ENCODE measurements around the gene CEBPB.

The CEBPB gene

GRCh38 chr20:50190251-50191064 lies at the start of gene CEBPB:
CEBPB (plus strand) TSS chr20:50190830; CDS start chr20:50191034, 204 bp downstream.
- Mint-ChIP-seq H3K9me3 (ENCODE audit: low read depth) (no peaks in the 10 kb centered on the region), H3K27me3 (peaks cover 3% of the 10 kb centered on the region), H3K4me1 (ENCODE audit: low read depth) (peaks cover 28% of the 10 kb centered on the region), H3K36me3 (peaks cover 3% of the 10 kb centered on the region), H3K4me3 (peak within 1 kb of the TSS; percentile 75), H3K27ac (peak within 1 kb of the TSS; percentile 82)

DNA sequence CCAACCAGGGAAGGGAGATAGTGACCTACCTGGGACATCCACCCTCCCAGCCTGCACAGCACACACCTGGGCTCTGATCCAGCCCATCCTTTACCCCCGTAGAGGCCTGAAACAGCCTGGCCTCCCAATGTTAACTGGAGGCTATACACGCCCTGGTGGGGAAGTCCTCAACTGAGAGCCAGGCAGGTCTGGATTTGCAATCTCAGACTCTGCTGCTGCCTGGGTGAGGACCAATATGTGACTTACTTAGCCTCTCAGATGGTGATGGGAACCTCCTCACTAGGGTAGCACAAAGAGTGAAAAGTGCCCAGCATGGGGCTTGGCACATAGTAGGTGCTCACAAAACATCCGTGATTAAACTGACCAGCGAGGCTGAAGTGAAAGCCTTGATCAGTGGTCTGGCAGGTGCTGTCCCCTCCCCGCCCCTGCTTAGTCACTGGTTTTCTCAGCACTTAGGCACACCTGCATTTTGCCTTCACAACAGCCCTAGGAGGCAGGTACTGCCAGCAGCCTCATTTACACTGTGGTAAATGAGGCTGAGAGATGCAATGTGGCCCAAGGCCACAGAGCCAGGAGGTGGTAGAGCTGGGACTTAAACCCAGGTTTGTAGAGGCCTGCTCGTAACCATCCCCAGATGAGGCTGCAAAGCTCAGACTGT lies 49.5 kb upstream of the CEBPB start:
- Mint-ChIP-seq H3K4me3 (no peak overlapping the region), H3K27ac (no peak overlapping the region), H3K36me3 (no peaks in the 10 kb centered on the region), H3K4me1 (ENCODE audit: low read depth) (peaks cover 25% of the 10 kb centered on the region), H3K27me3 (no peaks in the 10 kb centered on the region), H3K9me3 (ENCODE audit: low read depth) (no peaks in the 10 kb centered on the region)

GRCh38 chr20:50141811-50142561 lies 48.6 kb upstream of the CEBPB start:
- peaks cover 33% of the 10 kb centered on the region for H3K4me1 Mint-ChIP-seq (ENCODE audit: low read depth)
- H3K4me3 Mint-ChIP-seq = no peak overlapping the region
- no peak overlapping the region for H3K27ac Mint-ChIP-seq
- H3K9me3 Mint-ChIP-seq (ENCODE audit: low read depth) = no peaks in the 10 kb centered on the region
- H3K27me3 Mint-ChIP-seq = no peaks in the 10 kb centered on the region
- no peaks in the 10 kb centered on the region for H3K36me3 Mint-ChIP-seq

DNA sequence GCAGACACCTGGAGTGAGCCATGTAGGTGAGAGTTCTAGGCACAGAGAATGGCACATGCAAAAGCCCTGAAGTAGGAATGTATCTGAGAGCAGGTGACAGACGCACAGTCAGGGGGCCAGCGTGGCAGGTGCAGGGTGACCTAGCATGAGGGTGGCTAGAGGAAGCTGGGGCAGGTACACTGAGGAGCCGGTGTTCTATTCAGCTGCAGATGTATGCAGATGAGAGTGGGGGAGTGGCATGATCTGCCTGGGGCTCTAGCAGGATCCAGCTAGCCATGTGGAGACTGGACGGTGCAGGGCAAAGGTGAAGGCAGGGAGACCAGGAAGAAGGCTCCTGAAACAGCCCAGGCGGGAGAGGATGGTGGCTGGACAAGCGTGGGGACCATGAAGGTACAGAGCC lies 47.8 kb upstream of the CEBPB start:
- H3K36me3 Mint-ChIP-seq = no peaks in the 10 kb centered on the region
- no peak overlapping the region for H3K27ac Mint-ChIP-seq
- peaks cover 34% of the 10 kb centered on the region for H3K4me1 Mint-ChIP-seq (ENCODE audit: low read depth)
- H3K27me3 Mint-ChIP-seq = no peaks in the 10 kb centered on the region
- no peaks in the 10 kb centered on the region for H3K9me3 Mint-ChIP-seq (ENCODE audit: low read depth)
- no peak overlapping the region for H3K4me3 Mint-ChIP-seq

- Mint-ChIP-seq H3K27ac (no peak overlapping the region), H3K4me3 (no peak overlapping the region), H3K27me3 (no peaks in the 10 kb centered on the region), H3K4me1 (ENCODE audit: low read depth) (peaks cover 43% of the 10 kb centered on the region), H3K36me3 (no peaks in the 10 kb centered on the region), H3K9me3 (ENCODE audit: low read depth) (no peaks in the 10 kb centered on the region)
Observed at GRCh38 chr20:50144362-50144761, 46.3 kb upstream of the CEBPB start.

DNA sequence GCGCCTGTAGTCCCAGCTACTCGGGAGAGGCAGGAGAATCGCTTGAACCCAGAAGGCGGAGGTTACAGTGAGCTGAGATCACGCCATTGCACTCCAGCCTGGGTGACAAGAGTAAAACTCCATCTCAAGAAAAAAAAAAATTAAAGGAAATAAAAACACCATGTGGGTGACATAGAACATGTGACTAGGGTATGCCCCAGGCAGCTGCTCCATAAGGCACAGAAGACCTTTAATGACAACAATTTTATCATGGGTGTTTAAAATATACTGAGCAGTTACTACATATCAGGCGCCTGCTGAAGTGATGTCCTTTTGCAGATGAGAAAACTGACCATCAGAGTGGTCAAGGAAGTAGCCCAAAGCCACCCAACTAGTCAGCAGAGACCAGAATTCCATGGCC lies 45.1 kb upstream of the CEBPB start:
- Mint-ChIP-seq H3K27ac (peak overlapping the region; percentile 93), H3K27me3 (no peaks in the 10 kb centered on the region), H3K9me3 (ENCODE audit: low read depth) (no peaks in the 10 kb centered on the region), H3K36me3 (no peaks in the 10 kb centered on the region), H3K4me3 (no peak overlapping the region), H3K4me1 (ENCODE audit: low read depth) (peaks cover 49% of the 10 kb centered on the region)

DNA sequence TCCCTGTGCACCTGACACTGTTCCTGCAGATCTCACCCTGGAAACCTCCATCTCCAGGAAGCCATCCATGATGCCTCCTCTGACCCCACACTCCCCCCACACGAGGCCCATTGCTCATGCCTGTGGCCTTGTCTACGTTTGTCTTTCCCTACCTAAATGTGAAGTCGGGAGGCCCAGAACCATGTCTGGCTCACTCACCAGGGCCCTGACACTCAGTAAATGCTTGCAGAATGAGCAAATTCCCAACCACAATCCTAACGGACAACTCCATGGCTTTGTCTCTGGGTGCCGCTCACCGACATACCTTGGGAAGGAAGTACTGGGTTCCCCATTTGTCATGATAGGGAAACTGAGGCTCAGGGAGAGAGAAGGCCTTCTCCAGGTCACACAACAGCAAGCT lies 44.4 kb upstream of the CEBPB start:
- Mint-ChIP-seq H3K27me3 (no peaks in the 10 kb centered on the region), H3K36me3 (no peaks in the 10 kb centered on the region), H3K4me1 (ENCODE audit: low read depth) (peaks cover 52% of the 10 kb centered on the region), H3K27ac (peak overlapping the region; percentile 93), H3K9me3 (ENCODE audit: low read depth) (no peaks in the 10 kb centered on the region), H3K4me3 (peak overlapping the region; percentile 72)

DNA sequence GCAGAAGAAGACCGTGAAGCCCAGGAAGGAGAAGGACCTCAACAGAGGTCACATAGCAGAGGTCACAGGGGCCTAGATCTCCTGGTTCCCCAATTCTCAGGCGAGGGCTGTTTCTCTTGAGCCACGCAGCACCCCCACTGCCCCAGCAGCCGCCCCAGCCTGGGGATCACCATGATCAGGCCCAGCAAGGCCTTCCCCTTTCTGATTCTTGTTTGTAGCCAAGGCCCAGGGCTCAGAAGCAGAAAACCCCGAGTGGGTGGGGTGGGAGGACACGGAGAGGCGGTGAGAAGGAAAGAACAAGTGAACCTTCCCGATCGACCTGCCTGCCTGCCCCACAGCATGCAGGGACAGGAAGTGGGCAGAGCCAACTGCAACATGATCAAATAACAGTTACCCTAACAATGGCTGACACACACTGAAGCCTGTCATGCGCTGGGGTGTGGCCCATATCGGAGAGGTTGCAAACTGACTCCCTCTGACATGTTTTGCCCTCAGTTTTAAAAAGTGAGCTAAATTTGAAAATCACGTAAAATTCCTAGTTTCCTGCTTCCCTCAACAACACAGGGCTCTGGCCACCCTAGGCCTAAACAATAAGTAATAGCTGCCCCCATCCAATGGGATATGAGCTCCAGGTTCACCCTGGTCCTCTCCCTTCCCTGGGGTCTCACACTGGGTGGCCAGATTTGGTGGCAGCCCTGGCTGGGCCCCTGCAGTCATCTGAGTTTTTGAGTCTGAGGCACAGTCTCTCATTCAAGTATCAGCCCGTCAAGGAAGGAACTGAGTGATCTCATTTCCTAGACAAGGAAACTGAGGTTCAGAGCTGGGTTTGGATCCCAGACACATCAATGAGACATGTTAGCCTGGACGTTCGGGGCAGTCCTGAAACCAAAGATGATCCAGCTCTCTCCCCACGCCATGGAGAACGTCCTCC lies 43.6 kb upstream of the CEBPB start:
- H3K27me3 Mint-ChIP-seq = no peaks in the 10 kb centered on the region
- peak overlapping the region; percentile 93 for H3K27ac Mint-ChIP-seq
- peaks cover 57% of the 10 kb centered on the region for H3K4me1 Mint-ChIP-seq (ENCODE audit: low read depth)
- peak overlapping the region; percentile 72 for H3K4me3 Mint-ChIP-seq
- no peaks in the 10 kb centered on the region for H3K9me3 Mint-ChIP-seq (ENCODE audit: low read depth)
- H3K36me3 Mint-ChIP-seq = no peaks in the 10 kb centered on the region

DNA sequence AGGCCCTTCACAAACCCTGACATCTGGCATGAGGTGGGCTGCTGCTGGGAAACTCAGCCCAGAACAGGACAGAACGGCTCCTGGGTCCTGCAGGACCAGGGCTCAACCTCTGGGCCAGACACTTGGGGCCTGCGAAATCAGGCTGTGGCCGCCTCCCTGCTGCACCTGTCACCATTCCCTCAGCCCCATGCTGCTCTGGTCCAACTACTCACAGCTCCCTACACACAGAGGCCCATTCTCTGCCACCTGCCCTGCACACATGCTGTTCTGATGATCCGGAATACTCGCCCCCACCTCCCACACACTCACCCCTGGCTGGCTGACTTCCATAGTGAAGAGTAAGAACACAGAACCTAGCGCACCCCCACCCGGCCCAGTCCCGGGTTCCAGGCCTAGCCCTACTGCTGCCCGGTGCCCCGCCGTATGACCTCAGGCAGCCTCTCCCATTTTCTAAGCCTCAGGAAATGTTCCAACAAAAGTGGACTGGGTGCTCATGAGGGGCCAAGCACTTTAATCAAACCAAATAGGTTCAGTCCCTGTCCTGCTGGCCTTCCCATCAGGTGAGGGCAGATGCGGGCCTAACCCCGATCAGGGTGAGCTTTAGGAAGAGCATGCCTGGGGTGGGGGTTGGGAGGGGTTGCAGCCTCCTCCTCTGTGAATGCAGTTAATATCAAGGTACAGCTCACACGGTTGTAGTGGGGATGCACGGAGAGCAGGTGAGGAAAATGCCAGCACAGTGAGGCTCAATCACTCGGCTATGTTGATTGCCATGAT lies 41.0 kb upstream of the CEBPB start:
- Mint-ChIP-seq H3K9me3 (ENCODE audit: low read depth) (no peaks in the 10 kb centered on the region), H3K4me3 (no peak overlapping the region), H3K27me3 (no peaks in the 10 kb centered on the region), H3K36me3 (no peaks in the 10 kb centered on the region), H3K4me1 (ENCODE audit: low read depth) (peaks cover 69% of the 10 kb centered on the region), H3K27ac (peak overlapping the region; percentile 43)

DNA sequence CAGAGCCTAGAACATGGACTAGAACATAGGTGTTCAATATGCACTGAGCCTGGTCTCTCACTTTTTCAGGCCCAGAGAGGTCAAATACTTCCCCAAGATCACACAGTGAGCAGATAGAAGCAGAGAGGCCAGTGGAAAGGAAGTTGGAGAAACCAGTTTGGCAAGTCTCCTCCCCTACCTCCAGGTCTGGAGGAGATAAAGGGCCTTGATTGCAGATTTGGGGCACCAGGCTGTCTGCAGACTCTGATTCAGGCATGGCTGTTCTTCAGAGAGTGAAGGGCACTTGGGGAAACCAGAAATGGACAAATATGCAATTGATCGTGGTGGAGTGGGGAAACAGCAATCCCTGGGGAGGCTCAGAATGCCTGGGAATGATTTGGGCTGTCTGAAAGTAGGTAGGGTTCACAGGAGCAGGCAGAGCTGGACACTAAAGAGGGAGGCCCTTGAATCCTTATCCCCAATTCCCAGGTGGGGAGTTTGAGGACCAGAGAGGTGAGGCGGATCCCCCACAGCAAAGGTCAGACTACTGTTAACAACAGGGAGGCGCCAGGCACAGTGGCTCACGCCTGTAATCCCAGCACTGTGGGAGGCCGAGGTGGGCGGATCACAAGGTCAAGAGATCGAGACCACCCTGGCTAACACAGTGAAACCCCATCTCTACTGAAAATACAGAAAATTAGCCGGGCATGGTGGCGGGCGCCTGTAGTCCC lies 39.4 kb upstream of the CEBPB start:
- Mint-ChIP-seq H3K36me3 (no peaks in the 10 kb centered on the region), H3K27me3 (no peaks in the 10 kb centered on the region), H3K4me1 (ENCODE audit: low read depth) (peaks cover 62% of the 10 kb centered on the region), H3K9me3 (ENCODE audit: low read depth) (no peaks in the 10 kb centered on the region), H3K27ac (peak overlapping the region; percentile 85), H3K4me3 (peak overlapping the region; percentile 91)

GRCh38 chr20:50152394-50153152 lies 38.1 kb upstream of the CEBPB start:
- Mint-ChIP-seq H3K9me3 (ENCODE audit: low read depth) (no peaks in the 10 kb centered on the region), H3K4me3 (peak overlapping the region; percentile 91), H3K27me3 (no peaks in the 10 kb centered on the region), H3K27ac (peak overlapping the region; percentile 85), H3K4me1 (ENCODE audit: low read depth) (peaks cover 49% of the 10 kb centered on the region), H3K36me3 (no peaks in the 10 kb centered on the region)

DNA sequence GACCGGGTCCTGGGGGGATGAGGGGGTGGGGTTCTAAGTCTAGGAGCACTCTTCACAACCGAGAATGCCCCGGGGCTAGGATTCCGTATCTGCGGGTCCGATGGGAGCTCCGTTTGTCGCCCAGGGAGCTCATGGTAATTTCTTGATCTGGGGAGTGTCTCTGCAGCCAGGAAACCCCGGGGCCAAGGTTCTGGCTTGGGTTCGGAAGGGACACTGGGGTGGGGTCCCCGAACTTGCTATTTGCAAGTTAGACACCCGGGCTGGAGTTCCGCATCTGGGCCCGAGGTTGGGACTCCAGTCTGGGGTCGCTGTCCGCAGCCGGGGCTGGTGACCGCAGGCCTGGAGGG lies 37.5 kb upstream of the CEBPB start:
- no peaks in the 10 kb centered on the region for H3K36me3 Mint-ChIP-seq
- peak overlapping the region; percentile 85 for H3K27ac Mint-ChIP-seq
- H3K4me1 Mint-ChIP-seq (ENCODE audit: low read depth) = peaks cover 43% of the 10 kb centered on the region

More for the DNA sequence above, 37.5 kb upstream of the CEBPB start:
- peak overlapping the region; percentile 91 for H3K4me3 Mint-ChIP-seq
- no peaks in the 10 kb centered on the region for H3K27me3 Mint-ChIP-seq
- H3K9me3 Mint-ChIP-seq (ENCODE audit: low read depth) = no peaks in the 10 kb centered on the region

All from activated naive CD8-positive, alpha-beta T cell (primary cell).